C1 segment of cervical spinal cord (tissue), 14 donors: Measurements from ENCODE around the gene DTD2.
"Not testable (repeated sequence)": the region's sequence is repeated elsewhere in the genome, so short reads cannot be mapped to it uniquely, and the experiment has no call there.

Experiments
- DNase-seq, 14 donors: peaks; one replicate each; lab custom pipeline; 2025; lab: John Stamatoyannopoulos, UW

Gene DTD2

DNA sequence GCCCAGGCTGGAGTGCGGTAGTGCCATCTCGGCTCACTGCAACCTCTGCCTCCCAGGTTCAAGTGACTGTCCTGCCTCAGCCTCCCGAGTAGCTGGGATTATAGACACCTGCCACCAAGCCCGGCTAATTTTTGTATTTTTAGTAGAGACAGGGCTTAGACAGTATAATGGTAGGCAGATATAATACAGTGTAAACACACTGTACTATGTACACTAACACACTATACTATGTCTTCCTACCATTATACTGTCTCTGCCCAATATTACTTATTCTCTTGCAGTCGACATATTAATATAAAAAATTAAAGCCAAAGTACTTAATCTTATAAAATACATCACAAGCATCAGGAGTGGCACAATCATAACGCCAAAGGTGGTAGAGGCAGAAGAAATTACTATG lies 15.0 kb downstream of the DTD2 start:
- no peak for DNase-seq

DNA sequence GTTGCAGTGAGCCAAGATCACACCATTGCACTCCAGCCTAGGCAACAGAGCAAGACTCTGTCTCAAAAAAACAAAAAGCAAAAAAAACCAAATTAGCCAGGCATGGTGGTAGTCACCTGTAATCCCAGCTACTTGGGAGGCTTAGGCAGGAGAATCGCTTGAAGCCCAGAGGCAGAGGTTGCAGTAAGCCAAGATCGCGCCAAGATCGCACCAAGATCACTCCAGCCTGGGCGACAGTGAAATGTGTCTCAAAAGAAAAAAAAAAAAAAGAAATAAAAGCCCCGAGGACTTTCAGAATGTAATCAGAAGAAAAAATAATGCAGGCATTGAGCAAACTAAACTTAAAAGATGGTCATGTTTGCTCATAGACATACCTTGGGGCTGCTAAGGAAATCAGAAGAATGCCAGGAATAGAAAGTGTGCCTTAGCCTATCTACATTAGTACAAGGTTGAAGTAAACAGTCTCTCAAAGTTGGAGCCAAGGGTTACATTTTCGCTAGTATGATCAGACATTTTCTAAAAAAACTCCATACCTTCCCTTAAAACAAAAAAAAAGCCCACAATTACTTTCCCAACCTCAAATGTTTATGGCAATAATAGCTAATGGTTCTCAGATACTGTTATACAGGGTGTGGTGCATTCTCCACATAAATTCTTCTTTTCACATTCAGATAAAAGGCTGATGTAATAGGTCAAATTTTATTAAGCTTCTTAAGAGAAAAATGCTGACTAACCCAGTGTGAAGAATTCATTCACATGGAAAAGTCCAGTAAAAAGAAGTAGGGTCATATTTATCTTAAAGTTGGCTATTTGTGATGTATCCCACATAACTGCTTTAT lies 15.8 kb downstream of the DTD2 start:
- DNase-seq: no peak

DNA sequence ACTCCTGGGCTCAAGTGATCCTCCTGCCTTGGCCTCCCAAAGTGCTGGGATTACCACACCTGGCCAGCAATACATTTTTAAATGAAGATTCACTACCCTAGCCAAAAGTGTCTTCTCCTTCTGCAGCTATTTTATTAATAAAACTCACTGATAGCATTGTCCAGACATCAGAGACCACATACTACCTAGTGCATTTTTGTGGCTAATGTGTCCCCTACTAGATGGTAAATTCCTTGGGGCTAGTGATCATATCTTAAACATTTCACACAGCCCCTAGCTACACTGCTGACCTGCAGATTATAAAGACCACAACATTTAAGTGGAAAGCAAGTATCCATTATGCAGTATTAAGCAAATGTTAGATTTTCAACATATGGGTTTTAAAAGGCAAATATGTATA lies 17.0 kb downstream of the DTD2 start:
- no peak for DNase-seq

DNA sequence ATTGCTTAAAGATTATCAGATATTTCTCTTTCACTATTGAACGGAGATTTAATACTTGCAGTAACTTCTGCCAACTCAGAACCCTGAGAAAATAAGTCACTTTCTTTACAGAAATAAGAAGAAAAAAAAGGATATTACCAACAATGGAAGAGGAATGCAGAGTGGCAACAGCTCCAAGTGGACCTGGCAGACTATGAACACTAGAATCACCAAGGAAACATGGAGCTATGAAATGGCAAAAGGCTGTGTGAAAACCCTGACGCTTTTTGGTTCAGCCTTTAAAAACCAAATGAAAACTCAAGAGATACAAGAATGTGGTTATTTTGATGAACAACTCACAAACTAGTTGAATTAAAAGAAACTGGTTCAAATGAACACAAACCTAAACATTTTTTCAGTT lies 17.7 kb downstream of the DTD2 start:
- peak in 1 of 14 donors; percentile 6 for DNase-seq

DNA sequence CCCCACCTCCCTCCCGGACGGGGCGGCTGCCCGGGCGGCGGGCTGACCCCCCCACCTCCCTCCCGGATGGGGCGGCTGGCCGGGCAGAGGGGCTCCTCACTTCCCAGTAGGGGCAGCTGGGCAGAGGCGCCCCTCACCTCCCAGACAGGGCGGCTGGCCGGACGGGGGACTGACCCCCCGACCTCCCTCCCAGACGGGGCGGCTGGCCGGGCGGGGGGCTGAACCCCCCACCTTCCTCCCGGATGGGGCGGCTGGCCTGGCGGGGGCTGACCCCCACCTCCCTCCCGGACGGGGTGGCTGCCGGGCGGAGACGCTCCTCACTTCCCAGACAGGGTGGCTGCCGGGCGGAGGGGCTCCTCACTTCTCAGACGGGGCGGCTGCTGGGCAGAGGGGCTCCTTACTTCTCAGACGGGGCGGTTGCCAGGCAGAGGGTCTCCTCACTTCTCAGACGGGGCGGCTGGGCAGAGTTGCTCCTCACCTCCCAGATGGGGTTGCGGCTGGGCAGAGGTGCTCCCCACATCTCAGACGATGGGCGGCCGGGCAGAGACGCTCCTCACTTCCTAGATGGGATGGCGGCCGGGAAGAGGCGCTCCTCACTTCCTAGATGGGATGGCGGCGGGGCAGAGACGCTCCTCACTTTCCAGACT lies 20.1 kb downstream of the DTD2 start:
- DNase-seq: not testable (repeated sequence)

DNA sequence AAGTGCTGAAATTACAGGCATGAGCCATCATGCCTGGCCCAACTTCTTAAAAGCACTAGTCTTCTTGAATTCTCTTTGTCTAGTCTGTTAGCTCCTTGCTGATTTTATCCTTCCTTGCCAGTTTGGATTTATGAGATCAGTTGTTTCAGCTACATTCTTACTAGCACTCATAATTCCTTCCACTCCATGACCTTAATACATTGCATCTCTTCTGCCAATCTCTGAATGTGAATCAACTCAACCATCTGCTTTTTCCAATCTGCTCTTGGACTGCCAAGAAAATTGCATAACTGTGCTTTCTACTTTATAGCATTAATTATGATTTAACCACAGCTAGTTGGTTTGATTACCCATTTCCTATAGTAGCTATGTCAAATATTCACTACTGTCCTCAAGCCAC lies 22.0 kb downstream of the DTD2 start:
- DNase-seq: peak in 1 of 14 donors; percentile 57

DNA sequence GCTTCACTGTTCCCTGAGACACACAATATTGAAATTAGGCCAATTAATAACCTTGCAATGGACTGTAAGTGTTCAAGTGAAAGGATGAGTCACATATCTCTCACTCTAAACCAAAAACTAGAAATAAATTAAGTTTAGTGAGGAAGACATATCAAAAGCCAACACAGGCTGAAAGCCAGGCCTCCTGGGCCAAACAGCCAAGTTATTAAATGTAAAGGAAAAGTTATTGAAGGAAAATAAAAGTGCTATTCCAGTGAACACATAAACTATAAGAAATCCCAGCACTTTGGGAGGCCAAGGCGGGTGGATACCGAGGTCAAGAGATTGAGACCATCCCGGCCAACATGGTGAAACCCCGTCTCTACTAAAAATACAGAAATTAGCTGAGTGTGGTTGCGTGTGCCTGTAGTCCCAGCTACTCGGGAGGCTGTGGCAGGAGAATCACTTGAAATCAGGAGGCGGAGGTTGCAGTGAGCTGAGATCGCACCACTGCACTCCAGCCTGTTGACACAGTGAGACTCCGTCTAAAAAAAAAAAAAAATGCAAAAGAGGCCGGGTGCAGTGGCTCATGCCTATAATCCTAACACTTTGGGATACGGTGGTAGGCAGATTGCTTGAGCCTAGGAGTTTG lies 26.6 kb downstream of the DTD2 start:
- DNase-seq: no peak

DNA sequence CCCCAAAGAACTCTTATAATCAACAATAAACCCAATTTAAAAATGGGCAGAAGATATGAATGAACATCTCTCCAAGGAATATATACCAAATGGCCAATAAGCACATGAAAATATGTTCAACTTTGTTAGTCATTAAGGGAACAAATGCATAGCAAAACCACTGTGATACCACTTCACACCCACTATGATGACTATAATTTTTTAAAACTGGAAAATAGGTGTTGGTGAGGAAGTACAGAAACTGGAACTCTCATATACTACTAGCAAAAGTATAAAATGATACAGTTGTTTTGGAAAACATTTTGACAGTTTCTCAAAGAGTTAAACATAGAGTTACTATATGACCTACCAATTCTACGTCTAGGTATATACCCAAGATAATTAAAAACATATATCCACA lies 27.5 kb downstream of the DTD2 start:
- no peak for DNase-seq

DNA sequence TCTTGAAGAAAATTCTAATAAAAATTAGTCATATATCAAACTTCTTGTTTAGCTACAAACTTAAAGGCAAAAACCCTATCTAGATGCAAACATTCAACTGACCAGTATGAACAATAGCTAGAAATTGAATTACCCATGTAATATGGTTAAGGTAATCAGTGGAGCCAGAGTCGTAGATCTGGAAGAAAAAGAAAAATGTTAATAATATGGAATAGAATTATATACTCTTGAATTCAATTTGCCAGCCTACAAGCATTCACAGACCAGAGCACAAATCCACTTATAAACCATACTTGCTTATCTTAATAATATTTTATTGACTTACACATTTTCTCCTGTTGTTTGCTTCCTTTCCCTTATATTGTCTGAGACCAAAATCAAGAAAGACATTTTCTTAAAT lies 29.3 kb downstream of the DTD2 start:
- DNase-seq: no peak

DNA sequence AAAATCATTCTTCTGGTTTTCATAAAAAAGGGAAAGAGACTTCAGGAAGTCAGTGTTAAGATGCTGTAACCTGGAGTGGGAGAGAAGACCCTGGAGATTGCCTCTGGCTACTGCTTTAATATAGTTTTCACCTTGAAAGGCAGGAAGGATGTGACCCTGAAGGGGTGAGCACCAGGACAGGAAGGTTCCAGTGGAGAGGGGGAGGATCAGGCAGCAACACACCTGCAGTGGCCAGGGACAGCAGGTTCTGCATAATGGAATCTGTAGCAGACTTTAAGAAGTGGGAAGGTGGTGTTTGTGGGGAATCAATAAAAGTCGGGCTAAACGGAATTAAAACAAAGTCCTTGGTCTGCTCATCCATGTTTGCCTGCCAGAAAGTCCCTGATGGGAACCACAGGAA lies 30.6 kb downstream of the DTD2 start:
- no peak for DNase-seq

DNA sequence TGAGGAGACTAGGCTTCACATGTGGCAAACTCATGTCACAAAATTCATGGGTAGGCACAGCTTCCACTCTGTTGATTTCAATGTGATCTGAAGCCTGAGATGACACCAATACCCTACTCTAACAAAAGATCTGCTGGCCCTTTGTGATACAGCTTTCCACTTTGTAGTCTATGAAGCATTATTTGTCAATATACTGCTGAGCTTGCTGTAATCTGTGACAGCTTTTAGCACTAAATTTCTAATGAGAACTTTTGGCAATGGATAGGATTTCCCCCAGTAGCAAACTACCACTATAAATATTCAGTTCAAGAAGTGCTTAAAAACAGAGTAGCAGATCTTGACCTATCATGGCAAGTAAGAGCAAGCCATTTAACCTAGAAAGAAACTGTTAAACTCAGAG lies 31.4 kb downstream of the DTD2 start:
- no peak for DNase-seq

DNA sequence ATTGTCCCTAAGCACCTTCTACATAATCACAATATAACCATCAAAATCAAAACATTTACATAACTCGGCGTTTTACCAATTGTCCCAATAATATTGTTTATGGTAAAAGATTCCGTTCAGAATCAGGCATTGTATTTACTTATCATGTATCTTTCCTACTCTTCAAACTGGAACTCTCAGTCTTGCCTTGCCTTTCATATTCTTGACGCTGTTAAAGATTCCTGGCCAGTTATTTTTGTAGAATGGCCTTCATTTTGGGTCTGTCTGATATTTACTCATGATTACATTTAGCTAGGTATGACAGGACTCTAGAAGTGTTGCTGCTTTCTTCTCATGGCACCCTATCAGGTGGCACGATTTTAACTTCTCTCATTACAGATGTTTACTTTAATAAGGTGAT lies 36.1 kb downstream of the DTD2 start:
- no peak for DNase-seq

DNA sequence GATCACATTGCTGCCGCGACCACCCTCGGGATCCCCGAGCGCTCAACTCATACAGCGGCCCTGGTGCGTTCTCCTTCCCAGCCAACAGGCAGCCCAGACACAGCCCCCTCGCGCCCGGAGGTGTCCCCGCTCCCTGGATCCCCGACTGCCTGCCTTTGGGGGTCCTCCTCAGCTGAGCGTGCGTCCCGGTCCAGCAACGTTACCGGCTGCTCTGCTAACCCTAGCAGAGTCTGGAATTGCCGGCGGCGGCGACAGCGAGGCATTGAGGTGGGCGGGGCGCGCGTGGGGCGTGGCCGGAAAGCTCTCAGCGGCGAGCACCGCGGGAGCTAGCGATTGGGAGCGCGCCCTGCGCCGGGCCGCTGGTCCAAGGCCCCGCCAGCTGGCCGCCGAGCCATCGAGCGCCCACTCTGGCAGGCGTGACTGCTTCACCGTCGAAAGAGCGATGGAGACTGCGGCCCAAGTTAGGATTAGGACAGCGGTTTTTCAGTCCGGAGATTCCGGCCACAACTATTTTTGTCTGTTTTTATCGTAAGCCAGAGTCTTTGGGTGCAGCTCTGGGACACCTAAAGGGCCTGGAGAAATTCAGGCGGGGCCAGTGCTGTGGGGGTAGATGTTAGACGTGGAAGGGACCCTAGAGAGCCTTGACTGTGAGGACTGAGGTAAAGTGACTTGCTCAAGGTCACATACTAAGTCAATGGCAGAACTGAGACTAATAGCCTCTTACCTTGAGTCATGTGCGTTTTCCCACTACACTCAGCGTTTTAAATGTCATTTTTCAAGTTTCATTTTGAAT lies 36.8 kb downstream of the DTD2 start, which contains the start of gene HEATR5A:
Gene HEATR5A (minus strand): TSS at position 232 of the 793 bp plus-strand sequence. CDS start 17,575 bp downstream, outside the sequence.
- DNase-seq: peak; percentile 40 to 94 (median 86)

DNA sequence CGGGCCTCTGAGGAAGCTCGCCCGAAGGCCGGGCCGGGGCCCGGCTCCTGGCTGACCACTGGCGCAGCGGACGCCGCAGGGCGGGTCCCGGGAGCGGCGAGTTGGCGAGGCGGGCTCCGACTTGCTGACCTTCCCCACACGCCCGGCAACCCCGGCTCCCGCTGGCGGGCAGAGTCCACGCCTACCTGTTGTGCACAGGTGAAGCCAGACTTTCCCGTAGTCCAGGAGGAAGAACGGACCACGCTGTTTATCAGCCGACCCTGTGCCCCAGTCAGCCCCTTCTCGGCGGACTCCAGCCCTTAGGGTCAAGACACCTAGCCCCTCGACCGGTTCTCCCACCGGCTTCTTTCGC lies 37.4 kb downstream of the DTD2 start:
- DNase-seq: peak in 11 of 14 donors; percentile 2 to 67 (median 43)

DNA sequence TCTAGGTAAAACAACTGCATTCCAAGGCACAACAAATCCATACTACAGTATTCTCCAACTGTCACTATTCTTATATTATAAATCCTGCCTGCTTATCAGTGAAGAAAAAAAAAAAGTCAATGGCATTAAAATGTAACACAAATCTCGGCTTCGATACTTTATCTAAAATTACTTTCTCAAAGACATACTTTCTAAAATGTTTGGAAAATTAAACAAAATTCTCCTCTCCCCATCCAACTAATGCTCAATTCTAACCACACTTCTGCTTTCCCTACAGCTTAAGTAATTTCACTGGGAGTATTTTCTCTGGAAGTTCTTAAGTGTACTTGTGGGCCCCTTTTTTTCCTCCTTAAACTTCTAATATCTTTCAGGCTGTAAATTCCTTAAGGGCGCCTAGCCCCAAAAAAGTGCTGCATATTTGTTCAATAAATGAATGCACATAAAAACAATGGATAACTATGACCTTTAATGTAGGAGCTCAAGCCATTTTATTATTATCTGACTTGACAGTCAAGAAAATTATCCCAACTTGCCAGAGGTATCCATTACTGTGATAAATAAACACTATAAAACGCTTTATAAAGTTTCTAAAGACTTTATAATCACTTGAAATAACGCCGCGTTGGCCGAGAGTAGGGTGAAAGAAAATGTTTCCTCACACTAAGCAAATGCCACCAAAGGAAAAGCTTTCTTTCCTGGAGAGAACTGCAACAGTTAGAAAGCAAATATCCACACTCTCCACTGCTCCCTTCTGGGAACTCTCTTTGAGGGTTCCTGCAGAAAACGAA lies 37.9 kb downstream of the DTD2 start:
- DNase-seq: no peak

DNA sequence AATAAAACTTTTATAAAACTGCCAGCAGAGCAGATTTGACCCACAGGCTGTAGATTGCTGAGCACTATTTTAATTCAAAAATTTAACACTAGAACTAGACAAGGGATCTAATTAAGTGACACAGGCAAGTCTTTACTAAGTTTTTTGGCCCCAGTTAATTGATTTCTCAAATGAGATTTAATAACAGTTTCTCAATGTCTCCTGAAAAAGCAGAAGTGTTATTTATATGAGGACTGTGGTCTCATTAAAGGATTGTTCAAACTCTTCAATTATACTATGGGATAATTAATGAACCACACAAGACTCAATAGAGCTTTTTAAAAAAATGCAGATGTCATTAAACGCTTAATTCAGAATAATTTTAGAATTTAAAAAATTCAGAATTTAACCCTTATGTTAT lies 38.9 kb downstream of the DTD2 start:
- no peak for DNase-seq

DNA sequence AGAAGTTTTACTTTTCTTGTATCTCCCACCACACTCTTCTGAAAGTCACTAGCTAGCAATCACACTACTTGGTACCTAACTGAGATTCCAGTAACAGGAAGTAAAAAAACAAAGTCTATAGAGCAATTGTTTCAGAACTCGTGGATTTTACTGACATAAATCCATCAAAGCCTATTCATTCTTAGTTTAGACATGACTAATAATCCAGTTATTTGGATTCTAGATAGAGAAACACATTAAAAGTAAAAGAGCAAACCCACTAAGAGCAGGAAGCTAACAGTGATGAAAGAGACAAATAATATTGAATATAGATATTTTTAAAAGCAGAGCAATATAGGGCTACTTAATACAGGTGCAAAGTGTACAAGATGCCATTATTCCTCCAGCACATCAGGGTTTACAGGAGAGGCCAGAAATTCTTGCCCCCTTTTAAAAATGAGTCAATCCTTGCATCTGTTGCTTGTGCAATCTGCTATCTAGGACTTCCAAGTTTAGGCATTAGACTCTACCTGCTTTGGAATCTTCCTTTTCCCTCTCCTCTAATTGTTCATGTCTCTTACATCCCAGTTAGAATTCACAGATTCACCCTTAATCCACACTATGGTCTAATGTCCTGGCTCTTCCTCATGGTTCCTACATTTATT lies 43.0 kb downstream of the DTD2 start:
- no peak for DNase-seq

DNA sequence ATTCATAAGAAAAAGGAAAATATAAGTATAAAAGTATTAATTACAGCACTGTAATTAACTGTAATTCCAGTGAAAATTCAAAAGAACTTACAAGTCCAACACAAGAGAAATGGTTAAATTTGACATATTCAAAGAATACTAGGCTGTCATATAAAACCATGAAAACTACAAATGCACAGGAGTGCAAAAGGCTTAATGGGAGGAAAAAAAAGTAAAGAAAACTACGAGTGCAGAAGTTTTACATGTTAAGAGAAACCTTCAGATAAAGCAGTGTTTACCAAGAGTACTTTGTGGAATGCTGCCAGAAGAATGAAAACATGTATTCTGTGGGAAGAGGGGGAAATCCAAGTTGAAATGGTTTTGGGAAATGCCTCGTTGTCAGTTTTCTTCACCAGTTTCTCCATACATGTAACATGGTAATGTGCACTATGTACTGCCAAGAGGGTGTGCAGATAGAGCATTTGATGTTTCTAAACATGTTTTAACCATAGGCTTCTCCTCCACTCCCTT lies 46.0 kb downstream of the DTD2 start:
- DNase-seq: no peak

DNA sequence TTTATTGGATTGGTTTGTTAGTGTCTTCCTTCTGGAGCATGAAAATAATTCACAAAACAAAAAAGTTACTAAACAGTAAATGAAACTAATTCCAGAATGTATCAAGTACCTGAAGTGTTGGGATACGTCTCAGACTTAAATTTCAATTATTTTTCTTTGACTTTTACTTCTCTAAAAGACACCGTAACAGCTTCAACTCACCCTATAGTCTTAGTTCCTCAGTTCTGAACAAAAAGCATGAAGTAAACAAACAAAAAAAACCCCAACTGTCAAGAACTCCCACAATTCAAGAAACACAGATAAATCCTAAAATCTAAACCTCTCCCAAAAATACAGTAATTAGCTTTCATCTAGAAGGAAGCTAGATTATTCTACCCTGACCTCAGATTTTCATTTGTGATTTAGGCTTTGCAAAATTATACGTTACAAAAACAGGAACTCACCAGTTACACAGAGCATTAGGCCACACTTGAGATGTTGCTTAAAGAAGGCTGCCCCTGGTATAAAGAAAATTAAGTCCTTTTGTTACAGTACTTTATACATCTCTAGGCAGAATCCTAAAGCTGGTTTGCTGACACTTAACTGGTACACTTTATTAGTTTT lies 47.2 kb downstream of the DTD2 start:
- no peak for DNase-seq

DNA sequence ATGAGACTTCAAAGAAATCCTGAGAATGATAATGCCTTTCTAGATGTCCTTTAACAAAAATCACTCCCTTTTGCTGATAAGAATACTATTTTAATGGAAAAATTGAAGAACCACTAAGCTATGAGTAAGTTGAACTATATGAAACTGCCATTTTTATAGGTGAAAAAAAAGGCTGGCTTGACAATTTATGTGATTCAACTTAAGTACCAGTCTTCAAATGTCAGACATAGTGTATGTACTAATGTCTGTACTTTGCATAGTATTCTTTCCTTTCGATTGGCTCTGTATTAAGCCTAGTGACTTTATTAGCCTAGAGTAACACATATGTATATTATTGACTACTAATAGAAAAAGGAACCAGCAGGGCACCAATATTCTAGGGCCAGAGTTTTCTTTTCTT lies 48.9 kb downstream of the DTD2 start:
- no peak for DNase-seq
